H1 (cell line): ENCODE data around the gene ATG9B. TPM values are rescaled to one million over a fixed set of nuclear protein-coding genes. Genes with fewer than 3 reads are reported as not detected.

Source experiments
- CREB1 ChIP-seq: IDR thresholded peaks from 2 replicates; pipeline ENCODE4 v1.6.1; 2012; ENCODE audit warnings: inconsistent platforms
- EZH2 ChIP-seq: fragments of 200-600 bp; sonication (generic); IDR thresholded peaks from 2 replicates; pipeline ENCODE4 v1.7.1; 2012; ENCODE audit warnings: low read depth, mild to moderate bottlenecking, moderate library complexity, low read length, inconsistent platforms; ENCODE audit not compliant: severe bottlenecking
- HDAC2 ChIP-seq, 2 experiments: fragments of 300-600 bp in 1 of 2; sonication (generic) in 1 of 2; IDR thresholded peaks; 2 replicates each; pipeline ENCODE4 v1.6.1; 2011 to 2012; ENCODE audit warnings: low read depth in 2 of 2, low read length in 2 of 2, mild to moderate bottlenecking in 2 of 2, moderate library complexity in 2 of 2, borderline replicate concordance in 1 of 2, inconsistent platforms in 1 of 2
- PHF8 ChIP-seq: fragments of 200-600 bp; sonication (generic); conservative IDR thresholded peaks from 2 replicates; pipeline ENCODE4 v1.7.1; 2012; ENCODE audit warnings: low read depth, mild to moderate bottlenecking, inconsistent platforms, low read length, moderate library complexity
- POLR2A ChIP-seq, 2 experiments: IDR thresholded peaks; 1 replicate in 1 of 2; 2 replicates in 1 of 2; pipeline ENCODE4 v1.6.1; 2011; ENCODE audit warnings: low read depth in 2 of 2, low read length in 2 of 2, mild to moderate bottlenecking in 2 of 2; ENCODE audit errors: control extremely low read depth in 1 of 2
- RNF2 ChIP-seq: fragments of 200-900, 300-1000 bp; sonication (generic); IDR thresholded peaks from 2 replicates; pipeline ENCODE4 v1.7.1; 2016; ENCODE audit warnings: borderline replicate concordance, low read depth, mild to moderate bottlenecking, antibody characterized with exemption, low read length; ENCODE audit not compliant: poor library complexity, severe bottlenecking; ENCODE audit errors: missing control alignments
- RXRA ChIP-seq: IDR thresholded peaks from 2 replicates; pipeline ENCODE4 v1.6.1; 2011; ENCODE audit warnings: low read depth, mild to moderate bottlenecking, low read length, moderate library complexity; ENCODE audit not compliant: insufficient read depth
- SIN3A ChIP-seq, 2 experiments: IDR thresholded peaks in 1 of 2; conservative IDR thresholded peaks in 1 of 2; 2 replicates each; pipeline ENCODE4 v1.6.1; 2011 to 2012; ENCODE audit warnings: low read length in 2 of 2, improper control_type of control experiment in 1 of 2, low read depth in 1 of 2, mild to moderate bottlenecking in 1 of 2
- SP2 ChIP-seq: IDR thresholded peaks from 2 replicates; pipeline ENCODE4 v1.6.1; 2012; ENCODE audit warnings: mild to moderate bottlenecking, low read length, inconsistent platforms
- TAF1 ChIP-seq: IDR thresholded peaks from 2 replicates; pipeline ENCODE4 v1.6.1; 2011; ENCODE audit warnings: mild to moderate bottlenecking, low read depth, low read length
- TBP ChIP-seq: IDR thresholded peaks from 2 replicates; pipeline ENCODE4 v1.6.1; 2011; ENCODE audit warnings: low read depth, low read length, improper control_type of control experiment
- TCF12 ChIP-seq: IDR thresholded peaks from 2 replicates; pipeline ENCODE4 v1.6.1; 2011; ENCODE audit warnings: low read depth, mild to moderate bottlenecking, low read length
- TEAD4 ChIP-seq: IDR thresholded peaks from 2 replicates; pipeline ENCODE4 v1.6.1; 2012; ENCODE audit warnings: low read depth, low read length, inconsistent platforms, mixed read lengths
- YY1 ChIP-seq: IDR thresholded peaks from 2 replicates; pipeline ENCODE4 v1.6.1; 2011; ENCODE audit warnings: low read depth, mild to moderate bottlenecking, low read length
- polyA plus RNA-seq, 7 experiments: library from polyadenylated mRNA; depleted of rRNA in 3 of 7; stranded (reverse) in 5 of 7; unstranded in 2 of 7; fragments of >200 nt in 5 of 7; fragments of 200-250 nt in 2 of 7; gene quantifications; 1 replicate in 5 of 7; 2 replicates in 1 of 7; 4 replicates in 1 of 7; pipeline versions ENCODE4 v1.2.1 to v1.2.3, GENCODE V29; 2011 to 2013; ENCODE audit warnings: missing spikeins in 2 of 7, mixed read lengths in 2 of 7
- total RNA-seq: library from RNA; stranded (reverse); fragmentation: NEBNext Ultra II Directional; extraction: Animal tissue kit (Norgen Biotek cat#: 25700); gene quantifications from 2 replicates; pipeline ENCODE4 v1.2.1, GENCODE V29; 2021
- TF ChIP-seq, protein P1 (sequence below): IDR thresholded peaks from 2 replicates; pipeline ENCODE4 v1.6.1; 2011; ENCODE audit warnings: low read depth, mild to moderate bottlenecking, low read length; ENCODE audit not compliant: insufficient read depth

ATG9B gene
- total and polyA plus RNA-seq, 2 of the 8 experiments (the other 6 are each of a cell fraction or from before 2014, with no cell fraction given) = 1.4 to 2.3 TPM

DNA sequence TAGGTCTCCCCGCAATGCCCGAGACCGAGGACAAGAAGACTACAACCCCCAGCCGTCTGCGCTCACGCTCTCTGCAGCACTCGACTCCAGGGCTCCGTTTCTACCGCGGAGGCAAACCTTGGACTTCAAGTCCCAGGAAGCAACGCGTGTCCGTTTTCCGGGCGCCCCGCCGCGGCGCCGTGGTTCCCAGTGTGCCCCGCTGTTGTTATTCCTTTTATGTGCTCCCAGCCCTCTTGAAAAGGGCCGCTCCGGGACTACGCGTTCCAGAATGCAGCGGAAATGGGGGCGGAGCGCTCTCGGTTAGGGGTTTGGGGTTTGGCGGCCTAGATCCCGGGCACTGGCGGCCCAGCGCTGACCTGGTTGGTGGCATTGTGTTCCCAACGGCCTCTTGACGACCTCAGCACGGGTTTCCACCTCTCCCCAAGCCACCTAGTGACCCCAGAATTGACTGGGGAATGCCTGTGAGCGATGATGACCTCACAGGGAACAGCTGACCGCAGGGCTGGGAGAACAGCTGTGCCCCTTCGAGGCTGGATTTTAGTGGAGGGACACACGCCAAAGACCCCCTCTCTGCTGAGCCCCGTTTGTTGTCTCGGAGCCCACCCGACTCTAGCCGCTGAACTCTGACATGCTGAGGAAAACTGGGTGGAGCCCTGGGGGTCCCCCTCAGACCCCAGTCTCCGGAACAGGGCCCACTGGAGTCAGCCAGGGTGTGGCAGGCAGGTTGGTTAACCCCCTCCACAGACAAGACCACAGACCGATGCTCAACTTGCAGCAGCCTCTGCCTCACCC lies 33.9 kb upstream of the ATG9B start (continued):
- TF ChIP-seq PHF8 (0 out of 2 replicates have a peak, but pooled peaks have one; percentile 37), SIN3A (conservative IDR thresholded peaks at IDR 0.05 in 1 of 2, IDR thresholded peaks at IDR 0.05 in 1 of 2; ENCODE audit: low read depth in 1 of 2, low read length in 2 of 2) (peak; percentile 20 to 85; a peak in 2 of 4 replicates), TEAD4 (0 out of 2 replicates have a peak, but pooled peaks have one; percentile 21), TBP (0 out of 2 replicates have a peak, but pooled peaks have one; percentile 4), RXRA (no peak), SP2 (no peak), TAF1 (peak; percentile 60; the same call in 1 of the 2 replicates), TCF12 (0 out of 2 replicates have a peak, but pooled peaks have one; percentile 51), EZH2 (peak; percentile 34), CREB1 (peak; percentile 73), RNF2 (peak; percentile 5), HDAC2 (IDR thresholded peaks at IDR 0.05; ENCODE audit: borderline replicate concordance in 1 of 2, low read depth in 2 of 2, low read length in 2 of 2) (0 out of 4 replicates have a peak, but pooled peaks of 1 of the 2 experiments have one; percentile 30), YY1 (peak; percentile 65), POLR2A (IDR thresholded peaks at IDR 0.05; ENCODE audit: control extremely low read depth in 1 of 2, low read depth in 2 of 2, low read length in 2 of 2) (peak in 1 of 2 experiments; percentile 49; a peak in 1 of 3 replicates)
- TF ChIP-seq, protein P1, sequence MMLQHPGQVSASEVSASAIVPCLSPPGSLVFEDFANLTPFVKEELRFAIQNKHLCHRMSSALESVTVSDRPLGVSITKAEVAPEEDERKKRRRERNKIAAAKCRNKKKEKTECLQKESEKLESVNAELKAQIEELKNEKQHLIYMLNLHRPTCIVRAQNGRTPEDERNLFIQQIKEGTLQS = no peak
- TF ChIP-seq, all 59 proteins: peak for 18
